Astrocyte of the cerebellum (primary cell): ENCODE data around the gene UBC.

ENCODE experiments used
- DNase-seq: peaks from one replicate; pipeline ENCODE4 v3.0.0-alpha.2; 2011; ENCODE audit warnings: low read depth
- H3K4me3 ChIP-seq: 2 replicates; pipeline ENCODE4 v1.5.1; 2011; ENCODE audit warnings: mild to moderate bottlenecking, low read depth, low read length, moderate library complexity
- CTCF ChIP-seq: IDR thresholded peaks from 2 replicates; pipeline ENCODE4 v1.5.1; 2012; ENCODE audit warnings: low read length, low read depth, moderate library complexity, mild to moderate bottlenecking; ENCODE audit errors: missing control alignments
- in situ Hi-C: cut with HindIII; loops from 2 replicates; pipeline ENCODE4 v1.10.0; 2017; ENCODE audit warnings: low sequenced_read_pairs

UBC gene

DNA sequence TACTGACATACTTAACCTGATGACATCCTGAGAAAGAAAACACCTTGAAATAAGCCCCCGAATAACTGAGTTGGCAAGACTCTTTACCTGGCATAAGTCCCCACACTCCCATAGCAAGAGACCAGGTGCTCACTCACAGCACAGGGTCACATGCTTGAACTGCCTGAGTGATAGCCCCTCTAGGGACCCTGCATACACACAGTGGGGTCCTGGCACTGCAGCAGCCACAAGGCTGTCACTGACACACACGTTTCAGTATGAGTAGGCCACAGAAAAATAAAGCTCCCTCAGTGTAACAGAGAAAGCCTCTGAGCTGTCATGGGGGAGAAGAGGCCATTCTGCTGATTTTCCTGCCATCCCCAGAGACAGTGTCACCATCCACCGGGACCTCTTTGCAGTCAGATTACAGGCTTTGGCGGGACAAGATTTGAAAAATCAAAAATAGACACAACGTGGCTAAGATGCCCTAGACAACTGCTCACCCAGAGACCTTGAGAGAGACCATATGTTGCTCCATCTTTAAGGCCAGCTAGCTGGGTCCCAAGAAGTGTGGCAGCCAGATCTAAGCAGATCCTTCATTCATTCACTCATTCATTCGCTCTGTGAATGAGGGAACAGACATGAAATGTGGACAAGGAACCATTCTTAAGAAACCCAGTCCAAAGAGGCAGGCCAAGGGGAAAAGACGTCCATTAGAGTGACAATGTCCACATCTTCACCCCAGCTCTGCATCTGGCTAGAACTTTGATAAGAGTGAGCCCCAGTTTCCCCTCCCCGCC, 52.4 kb downstream of the UBC start:
- no peak for TF ChIP-seq CTCF
- no peak for DNase-seq
- in situ Hi-C loops = no loop called here
- H3K4me3 ChIP-seq = peak overlapping the region; percentile 62
